HG03280 (cell line): ENCODE results near the gene SEZ6L2.
"Not testable (repeated sequence)": the region's sequence is repeated elsewhere in the genome, so short reads cannot be mapped to it uniquely, and the experiment has no call there.

Experiments
- ATAC-seq: cut with Tn5 transposase; IDR thresholded peaks from one replicate; pipeline ENCODE4 v1.9.1; 2021; ENCODE audit warnings: mild to moderate bottlenecking, moderate library complexity; ENCODE audit not compliant: unreplicated experiment

SEZ6L2 gene

DNA sequence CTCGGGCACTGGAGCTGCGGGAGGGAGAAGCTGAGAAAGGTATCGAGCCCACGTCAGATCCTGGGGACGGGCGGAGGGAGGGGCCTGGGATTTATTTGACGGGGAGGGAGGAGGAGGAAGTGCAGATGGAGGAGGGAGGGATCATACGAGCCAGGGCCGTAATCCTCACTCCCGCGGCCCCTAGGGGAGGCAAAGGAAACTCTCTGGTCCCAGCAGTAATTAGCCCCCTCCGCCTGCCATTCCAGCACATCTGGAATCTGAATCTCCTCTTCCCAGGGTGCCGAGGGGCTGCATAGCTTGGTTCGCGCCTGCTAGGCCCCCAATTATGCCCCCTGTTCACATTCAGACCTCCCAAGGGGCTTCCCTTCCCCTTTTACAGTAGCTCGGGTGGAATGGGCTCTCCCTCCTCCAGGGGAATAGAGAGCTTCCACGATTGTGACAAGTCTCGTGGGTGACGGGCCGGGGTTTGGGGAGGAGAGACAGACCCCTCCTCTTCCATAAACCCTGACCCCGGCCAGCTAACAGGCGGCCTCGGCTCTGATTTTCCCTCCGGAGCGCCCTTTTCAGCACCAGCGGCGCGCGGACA is at the start of gene SEZ6L2:
SEZ6L2 (minus strand) TSS at position 35 of the 586 bp plus-strand sequence. CDS start 531 bp downstream, outside the sequence.
- ATAC-seq: no peak

DNA sequence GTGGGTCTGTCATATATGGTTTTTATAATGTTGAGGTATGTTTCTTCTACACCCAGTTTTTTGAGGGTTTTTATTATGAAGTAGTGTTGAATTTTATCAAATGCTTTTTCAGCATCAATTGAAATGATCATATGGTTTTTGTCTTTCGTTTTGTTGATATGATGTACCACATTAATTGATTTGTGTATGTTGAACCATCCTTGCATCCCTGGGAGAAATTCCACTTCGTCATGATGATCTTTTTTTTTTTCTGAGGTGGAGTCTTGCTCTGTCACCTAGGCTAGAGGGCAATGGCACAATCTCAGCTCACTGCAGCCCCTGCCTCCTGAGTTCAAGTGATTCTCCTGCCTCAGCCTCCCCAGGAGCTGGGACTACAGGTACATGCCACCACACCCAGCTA is 48.5 kb upstream of the SEZ6L2 start:
- ATAC-seq: no peak

DNA sequence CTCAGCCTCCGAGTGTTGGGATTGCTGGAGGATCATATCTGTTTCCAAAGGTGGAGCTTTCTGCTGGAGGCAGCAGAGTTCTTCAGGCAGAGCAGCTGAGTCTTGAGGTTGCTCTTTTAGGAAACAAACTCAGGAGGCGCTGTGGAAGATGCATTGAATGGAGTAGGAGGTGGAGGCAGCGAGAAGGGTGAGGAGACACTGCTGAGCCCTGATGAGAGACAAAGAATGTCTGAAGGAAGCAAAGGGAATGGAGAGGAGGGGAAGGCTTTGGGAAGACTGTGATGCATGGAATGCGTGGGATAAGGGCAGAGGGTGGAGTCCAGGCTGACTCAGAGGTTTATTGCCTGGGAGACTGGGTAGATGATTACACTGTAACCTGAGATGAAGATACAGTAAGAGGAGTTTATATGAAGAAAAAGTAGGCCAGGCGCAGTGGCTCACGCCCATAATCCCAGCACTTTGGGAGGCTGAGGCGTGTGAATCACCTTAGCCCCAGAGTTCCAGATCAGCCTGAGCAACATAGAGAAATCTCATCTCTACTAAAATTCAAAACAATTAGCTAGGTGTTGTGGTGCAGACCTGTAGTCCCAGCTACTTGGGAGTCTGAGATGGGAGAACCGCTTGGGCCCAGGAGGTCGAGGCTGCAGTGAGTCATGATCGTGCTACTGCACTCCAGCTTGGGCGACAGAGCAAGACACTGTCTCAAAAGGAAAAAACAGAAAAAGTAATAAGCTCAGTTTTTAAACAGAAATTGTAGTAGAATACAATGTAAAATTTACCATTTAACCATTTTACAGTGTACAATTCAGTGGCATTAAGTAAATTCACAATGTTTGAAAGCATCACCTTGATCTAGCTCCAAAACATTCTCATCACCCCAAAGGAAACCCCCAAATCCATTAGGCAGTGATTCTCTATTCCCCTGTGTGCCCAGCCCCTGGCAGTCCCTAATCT is 44.8 kb upstream of the SEZ6L2 start:
- ATAC-seq: no peak

DNA sequence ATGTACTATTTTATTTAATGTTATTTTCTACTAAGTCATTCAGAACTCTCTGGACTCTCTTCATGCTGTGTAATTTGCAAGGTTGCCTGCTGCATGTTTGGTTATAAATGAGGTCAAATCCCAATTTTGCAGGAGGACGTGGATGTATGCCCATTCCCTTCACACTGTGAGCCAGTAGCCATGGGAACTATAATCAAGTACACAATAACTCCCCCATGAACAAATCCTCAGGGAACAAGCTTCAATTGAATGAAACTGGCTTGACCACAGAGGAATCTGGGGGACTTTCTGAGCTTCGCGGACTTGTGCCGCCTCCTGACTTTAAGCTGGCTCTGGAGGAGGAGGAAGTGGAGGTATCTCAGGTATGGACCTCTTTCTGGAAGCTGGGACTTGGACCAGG is 41.3 kb upstream of the SEZ6L2 start:
- ATAC-seq: no peak

DNA sequence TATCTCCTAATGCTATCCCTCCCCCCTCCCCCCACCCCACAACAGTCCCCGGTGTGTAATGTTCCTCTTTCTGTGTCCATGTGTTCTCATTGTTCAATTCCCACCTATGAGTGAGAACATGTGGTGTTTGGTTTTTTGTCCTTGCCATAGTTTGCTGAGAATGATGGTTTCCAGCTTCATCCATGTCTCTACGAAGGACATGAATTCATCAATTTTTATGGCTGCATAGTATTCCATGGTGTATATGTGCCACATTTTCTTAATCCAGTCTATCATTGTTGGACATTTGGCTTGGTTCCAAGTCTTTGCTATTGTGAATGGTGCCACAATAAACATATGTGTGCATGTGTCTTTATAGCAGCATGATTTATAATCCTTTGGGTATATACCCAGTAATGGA is 32.4 kb upstream of the SEZ6L2 start:
- ATAC-seq: not testable (repeated sequence)

DNA sequence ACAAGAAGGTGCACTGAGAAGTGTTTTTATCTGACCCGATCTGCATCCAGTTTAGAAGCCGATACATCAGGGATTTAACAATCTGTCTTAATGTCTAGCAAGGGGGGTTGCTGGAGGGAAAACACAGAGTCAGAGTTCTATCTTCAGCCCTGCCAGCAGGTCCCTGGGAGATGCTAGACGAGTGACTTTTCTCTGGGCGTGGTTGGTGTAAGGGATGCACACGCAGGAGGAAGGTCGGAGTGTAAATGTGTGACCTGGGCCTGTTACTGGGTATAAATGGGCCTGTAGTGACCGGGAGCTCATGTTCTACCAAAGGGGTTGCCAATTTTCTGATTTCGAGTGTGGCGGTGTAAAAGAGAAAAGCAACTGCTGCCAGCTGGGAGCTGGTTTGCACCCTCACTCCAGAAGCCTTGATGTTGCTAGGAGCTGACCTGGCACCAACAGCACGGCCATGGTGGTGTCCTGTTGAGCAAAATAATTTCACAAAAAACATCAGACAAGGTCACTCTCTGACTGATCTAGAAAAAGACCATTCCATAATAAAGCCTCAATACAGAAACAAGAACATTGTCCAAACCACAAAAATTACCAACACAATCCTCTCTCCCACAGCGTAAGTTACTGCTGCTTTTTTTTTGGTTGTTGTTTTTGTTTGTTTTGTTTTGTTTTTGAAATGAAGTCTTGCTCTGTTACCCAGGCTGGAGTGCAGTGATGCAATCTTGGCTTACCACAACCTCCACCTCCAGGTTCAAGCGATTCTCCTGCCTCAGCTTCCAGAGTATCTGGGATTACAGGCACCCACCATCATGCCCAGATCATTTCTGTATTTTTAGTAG is 27.9 kb upstream of the SEZ6L2 start:
- no peak for ATAC-seq

DNA sequence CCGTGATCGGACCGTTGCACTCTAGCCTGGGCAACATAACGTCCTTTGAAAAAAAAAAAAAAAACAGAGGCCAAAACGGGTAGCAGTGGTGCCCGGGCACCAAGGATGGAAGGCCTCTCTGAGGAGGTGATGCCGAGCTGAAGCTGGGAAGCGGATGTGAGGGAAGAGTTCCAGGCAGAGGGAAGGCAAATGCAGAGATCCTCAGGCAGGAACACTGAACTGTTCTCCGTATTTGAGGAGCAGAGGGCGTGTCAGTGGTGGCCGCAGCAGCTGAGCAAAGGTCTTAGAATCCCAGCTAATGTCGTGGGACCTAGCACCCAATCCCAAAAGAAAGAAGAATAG is 27.3 kb upstream of the SEZ6L2 start:
- no peak for ATAC-seq

DNA sequence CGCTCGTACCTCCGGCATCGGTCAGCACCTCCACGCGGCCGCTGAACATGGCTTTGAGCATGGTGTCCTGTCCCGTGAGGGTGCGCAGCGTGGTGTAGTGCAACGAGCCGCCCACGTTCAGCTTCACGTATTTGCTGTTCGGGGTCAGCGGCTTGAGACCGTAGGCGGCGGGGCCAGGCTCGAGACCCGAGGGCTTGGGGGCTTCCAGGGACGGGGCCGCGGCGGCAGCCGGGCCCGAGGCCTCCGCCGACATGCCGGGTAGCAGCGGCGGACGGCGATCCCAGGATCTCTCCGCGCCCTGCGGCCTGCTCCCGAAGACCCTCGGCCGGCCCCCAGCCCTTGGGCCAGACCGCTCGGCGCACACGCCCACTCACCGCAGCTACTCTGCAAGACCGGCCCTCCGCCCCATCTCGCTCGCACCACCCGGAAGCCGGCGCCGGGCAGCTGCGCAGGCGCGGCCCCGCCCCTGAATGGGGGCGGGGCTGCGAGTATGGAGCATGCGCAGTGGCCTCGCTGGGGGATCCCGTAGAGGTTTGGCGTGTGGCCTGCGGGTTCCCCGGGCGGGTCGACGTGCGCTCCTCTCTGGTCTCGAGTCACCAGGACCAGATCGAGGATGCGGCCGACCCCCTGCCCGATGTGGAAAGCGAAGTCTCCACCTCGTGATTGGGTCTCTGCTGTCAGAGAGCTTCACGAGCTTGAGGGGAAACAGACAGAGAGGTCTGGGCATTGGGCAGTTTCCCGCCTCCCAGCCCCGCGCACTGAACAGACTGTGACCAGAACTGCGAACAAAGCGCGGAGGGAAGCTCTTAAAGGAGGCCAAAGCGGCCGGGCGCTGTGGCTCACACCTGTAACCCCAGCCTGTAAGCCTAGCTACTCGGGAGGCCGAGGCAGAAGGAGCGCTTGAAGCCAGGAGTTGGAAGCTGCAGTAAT is 26.7 kb upstream of the SEZ6L2 start, which contains the start of gene KCTD13:
KCTD13 (minus strand) TSS at position 446 of the 930 bp plus-strand sequence; CDS start at position 253, 193 bp downstream.
- peak; percentile 89 for ATAC-seq

DNA sequence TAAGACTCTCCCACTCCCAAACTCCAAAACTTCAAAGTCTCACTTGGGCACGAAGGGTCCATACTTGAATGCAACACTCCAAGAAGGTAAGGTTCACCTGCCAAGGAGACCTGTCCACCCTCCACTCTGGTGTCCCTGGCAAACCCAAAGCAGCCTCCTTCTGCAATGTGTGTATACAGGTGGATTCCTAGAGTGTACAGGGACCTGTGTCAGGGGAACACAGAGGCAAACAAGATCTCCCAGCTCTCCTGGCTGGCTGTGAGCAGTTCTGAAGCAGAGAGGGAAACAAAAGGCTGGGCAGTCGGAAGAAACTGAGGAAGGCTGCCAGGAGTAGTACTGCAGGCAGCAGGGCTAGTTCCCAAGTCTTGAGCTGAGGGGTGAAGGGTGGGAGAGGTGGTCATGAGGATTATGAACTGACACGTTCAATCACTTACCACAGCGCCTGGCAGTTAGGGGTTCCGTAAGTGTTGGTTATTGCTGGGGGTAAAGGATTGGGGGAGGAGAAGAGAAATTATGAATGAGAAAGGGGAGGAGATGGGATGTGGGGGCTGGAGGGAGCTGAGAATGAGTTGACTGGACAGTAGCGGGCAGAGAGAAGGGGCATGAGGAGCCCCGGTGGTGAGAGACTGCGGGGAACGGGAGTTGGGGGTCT is 25.9 kb upstream of the SEZ6L2 start:
- no peak for ATAC-seq

DNA sequence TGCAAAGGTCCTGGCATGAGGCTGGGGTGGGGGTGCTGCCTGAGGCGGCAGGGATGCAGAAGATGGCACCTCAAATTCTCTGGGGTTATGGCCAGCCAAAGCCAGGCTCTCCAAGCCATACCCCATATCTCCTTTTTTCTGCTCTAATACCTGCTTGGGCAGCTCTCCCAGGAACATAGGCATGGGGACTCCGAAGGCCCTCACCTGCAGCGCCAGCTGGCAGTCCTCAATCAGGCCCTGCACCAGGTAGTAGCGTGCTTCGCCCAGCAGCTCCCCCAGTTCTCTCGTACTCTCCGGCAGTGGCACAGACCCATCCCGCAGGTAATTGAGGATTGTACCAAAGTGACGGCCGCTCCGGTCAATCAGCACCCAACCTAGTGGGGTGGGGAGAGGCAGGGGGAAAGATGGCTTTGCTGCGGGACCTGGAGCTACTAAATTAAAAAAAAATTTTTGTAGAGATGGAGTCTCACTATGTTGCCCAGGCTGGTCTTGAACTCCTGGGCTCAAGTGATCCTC is 23.7 kb upstream of the SEZ6L2 start:
- no peak for ATAC-seq

DNA sequence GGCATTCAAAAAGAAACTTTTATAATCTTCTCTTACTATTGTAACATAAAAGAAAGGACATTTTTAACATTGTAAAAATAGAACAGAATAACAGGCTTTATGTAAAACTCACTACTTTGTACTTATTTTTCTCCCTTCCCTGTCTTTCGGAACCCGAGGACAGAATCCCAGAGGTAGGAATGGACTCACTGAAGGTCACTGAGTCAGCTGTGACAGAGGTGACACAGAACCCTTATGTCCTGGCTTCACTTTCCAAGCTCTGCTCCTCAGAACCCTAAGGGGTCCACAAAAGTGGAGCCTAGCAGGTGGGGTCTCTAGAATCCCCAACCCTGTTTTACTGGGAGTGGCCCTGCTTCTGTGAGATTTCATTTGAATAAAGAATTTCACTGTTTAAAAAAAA is 23.0 kb upstream of the SEZ6L2 start:
- ATAC-seq: no peak

DNA sequence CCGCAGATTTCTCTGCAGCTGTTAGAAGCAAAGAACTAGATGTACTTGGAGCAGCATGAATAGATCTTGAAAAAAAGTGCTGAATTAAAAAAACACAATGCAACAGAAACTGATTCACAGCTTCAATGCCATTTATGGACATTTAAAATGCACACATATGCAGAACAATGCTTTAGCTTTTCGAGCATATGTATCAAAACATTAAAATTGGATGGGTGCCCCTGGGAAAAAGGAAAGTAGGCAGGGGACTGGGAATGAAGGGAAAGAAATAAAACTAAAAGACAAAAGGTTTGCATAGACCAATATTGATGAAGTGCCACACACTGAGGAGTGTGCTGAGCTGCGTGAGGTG is 21.7 kb upstream of the SEZ6L2 start:
- ATAC-seq: no peak

DNA sequence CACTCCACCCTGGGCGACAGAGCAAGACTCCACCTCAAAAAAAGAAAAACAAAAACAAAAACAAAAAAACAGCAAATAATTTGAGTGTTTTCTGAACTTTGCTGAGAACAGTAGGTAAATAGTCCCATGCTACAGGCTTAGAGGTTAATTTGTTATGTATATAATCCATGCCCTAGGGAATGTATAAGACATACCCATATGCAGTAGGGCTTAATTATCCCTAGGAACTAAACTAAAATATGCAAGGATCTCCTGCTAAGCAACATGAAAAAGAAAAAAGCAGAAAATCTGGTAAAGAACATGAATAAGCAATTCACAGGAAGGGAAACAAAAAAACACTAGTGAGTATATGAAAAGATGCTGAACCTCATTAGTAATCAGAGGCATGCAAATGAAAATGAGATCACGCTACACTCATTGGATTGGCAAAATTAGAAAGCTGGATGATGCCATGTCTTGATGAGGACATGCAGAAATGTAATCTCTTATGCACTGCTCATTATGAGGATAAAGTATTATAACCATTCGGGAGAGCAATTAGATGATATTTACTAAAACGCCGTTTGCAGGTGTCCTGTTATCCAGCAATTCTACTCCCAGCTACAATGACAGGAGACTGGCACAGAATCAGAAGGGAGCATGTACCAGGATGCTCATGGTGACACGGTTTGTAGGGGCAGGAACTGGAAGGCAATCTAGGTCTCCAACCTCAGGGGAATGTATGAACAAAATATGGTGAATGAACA is 21.1 kb upstream of the SEZ6L2 start:
- ATAC-seq: no peak

DNA sequence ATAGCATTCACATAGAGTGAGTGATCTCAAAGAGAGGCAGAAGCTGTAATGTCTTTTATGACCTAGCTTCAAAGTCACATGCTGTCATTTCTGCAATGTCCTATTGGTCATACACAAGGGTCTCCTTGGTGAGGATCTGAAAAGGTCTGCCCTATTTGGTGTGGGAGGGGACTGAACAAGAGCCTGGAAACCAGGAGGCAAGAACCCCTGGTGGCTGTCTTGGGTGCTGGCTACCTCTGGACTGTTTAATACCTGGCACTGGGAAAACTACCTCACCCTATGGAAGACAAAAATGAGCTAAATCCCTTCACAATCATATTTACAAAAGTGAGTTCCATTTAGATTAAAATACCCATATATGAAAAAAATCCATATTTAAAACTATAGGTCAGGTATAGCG is 17.6 kb upstream of the SEZ6L2 start:
- no peak for ATAC-seq

DNA sequence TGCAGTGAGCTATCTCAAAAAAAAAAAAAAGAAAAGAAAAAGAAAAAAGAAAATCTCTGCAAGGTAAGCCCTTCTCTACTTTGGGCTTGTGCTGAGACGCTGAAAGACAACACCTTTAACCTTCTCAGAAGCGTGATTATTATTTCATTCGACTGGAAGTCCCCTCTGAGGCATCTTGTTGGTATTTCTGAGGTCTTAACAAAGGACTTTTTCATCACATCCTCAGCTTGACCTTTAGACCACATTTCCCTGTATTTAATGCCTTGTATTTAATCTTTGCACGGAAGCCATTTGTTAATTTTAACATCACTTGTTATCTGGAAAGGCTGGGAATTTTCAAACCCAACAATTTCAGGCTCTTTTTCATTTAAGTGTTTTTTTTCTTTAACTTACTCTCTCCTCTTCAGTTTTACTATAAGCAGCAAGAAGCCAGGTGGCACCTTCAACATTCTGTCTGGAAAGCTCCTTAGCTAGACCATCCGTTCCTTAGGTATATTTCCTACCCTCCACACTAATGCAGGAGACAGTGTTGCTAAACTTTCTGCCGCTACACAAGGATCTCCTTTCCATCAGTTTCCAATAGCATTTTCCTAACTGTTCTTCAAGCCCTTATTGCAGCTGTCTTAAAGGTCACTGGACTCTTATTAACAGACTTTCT is 16.4 kb upstream of the SEZ6L2 start:
- no peak for ATAC-seq

DNA sequence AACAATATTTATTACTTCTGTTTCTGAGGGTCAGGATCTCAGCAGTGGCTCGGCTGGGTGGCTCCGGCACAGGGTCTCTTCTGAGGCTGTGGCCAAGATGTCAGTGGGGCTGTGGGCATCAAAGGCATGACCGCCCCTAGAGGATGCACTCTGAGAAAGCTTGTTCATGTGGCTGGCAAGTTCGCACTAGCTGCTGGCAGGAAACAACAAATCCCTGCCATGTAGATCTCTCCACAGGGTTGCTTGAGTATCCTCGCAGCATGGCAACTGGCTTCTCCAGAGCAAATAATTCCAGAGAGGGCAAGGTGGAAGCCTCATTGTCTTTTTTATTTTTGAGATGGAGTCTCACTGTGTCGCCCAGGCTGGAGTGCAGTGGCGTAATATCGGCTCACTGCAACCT is 14.2 kb upstream of the SEZ6L2 start:
- ATAC-seq: no peak

DNA sequence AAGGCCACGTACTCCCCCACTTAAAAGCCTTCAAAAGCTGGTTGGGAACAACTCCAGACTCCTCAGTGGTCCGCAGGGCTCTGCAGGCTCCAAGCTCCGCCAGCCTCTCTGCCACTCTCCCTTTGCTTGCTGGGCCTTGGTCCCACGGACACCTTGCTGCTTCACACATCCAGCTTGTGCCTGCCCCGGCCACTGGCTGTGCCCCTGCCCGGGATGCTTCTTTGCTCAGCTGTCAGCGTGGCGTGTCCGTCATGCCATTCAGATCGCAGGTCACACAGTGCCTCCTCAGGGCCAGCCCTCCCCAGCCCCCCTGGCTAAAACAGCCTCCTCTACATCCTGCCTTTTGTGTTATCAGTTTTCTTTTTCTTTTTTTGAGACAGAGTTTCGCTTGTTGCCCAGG is 12.7 kb upstream of the SEZ6L2 start:
- ATAC-seq: no peak

DNA sequence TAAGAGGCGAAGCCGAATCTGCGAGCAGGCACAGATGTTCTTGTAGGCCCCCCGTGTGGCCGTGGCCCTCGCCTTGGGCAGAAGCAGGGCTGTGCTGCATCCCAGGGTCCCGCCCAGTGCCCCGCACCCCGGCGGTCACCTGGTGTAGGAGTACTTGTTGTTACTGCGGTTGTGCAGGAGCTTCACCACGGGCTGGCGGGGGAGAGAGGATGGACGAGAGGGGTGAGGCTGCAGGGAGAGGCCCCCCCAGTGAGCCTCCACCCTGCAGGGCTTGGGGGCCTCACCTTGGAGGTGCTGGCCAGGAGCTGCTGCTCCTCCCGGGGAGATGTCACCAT is 12.3 kb upstream of the SEZ6L2 start:
- no peak for ATAC-seq
